Ovary (tissue), 9 donors: Measurements from ENCODE around the gene OCSTAMP. TPM values are rescaled to one million over a fixed set of nuclear protein-coding genes. Genes with fewer than 3 reads are reported as not detected.

Source experiments
- DNase-seq, 5 donors: peaks; one replicate each; pipeline ENCODE4 v3.0.0-alpha.2; 2019 to 2020
- H3K27ac ChIP-seq, 2 donors: fragments of 200-600 bp; one replicate each; pipeline versions ENCODE4 v1.5.1 to v1.8.0; 2019 to 2022
- H3K27me3 ChIP-seq: fragments of 200-600 bp; one replicate; pipeline ENCODE4 v1.8.0; 2022
- H3K36me3 ChIP-seq: fragments of 200-600 bp; sonication (generic); one replicate; pipeline ENCODE4 v1.5.1; 2019
- H3K4me1 ChIP-seq: one replicate; pipeline ENCODE4 v1.8.1; 2013; ENCODE audit warnings: mild to moderate bottlenecking, moderate library complexity; ENCODE audit not compliant: insufficient read depth
- H3K4me3 ChIP-seq: fragments of 200-600 bp; sonication (generic); one replicate; pipeline ENCODE4 v1.5.1; 2017
- H3K9me3 ChIP-seq, 2 donors: fragments of 200-600 bp in 1 of 2; sonication (generic) in 1 of 2; one replicate each; pipeline versions ENCODE4 v1.5.1 to v1.8.1; 2013 to 2019; ENCODE audit warnings: mild to moderate bottlenecking in 1 of 2, moderate library complexity in 1 of 2
- EP300 ChIP-seq: sonication (generic); formaldehyde crosslinking; IDR thresholded peaks from one replicate; pipeline ENCODE4 v1.6.1; 2017; ENCODE audit warnings: antibody characterized with exemption
- POLR2A ChIP-seq: fragments of 450-650 bp; IDR thresholded peaks from one replicate; pipeline ENCODE4 v1.6.1; 2017; ENCODE audit warnings: antibody characterized with exemption, mild to moderate bottlenecking, moderate library complexity
- WGBS, 3 donors: extraction: QIAGEN DNeasy Blood & Tissue Kit in 1 of 3; methylation state at CpG; one replicate each; pipeline versions ENCODE4 v1.1.5 to v1.1.7; 2013 to 2017; 5-methylcytosine and 5-hydroxymethylcytosine counted together
- intact Hi-C, 4 donors: fragments of 100-400 bp; cut with DNase I; formaldehyde crosslinking; loops; one replicate each; pipeline versions ENCODE4 v1.11.0 to v1.15.1; 2022 to 2023
- polyA plus RNA-seq, 2 donors: library from polyadenylated mRNA; stranded (reverse); fragments of 200-250 nt in 1 of 2; fragments of 350-450 nt in 1 of 2; fragmentation: Illumina TruSeq in 1 of 2; extraction: RNeasy Lipid Tissue Mini Kit (QIAGEN cat#74804) in 1 of 2; gene quantifications; one replicate each; pipeline ENCODE4 v1.2.3, GENCODE V29; 2013 to 2014
- total RNA-seq, 7 donors: library from RNA; depleted of rRNA in 2 of 7; stranded (reverse); fragments of >200 nt in 2 of 7; fragmentation: NEBNext Ultra II Directional in 3 of 7; extraction: Animal tissue kit (Norgen Biotek cat#: 25700) in 3 of 7; gene quantifications; one replicate each; pipeline versions ENCODE4 v1.1.0 to v1.2.4, GENCODE V29; 2016 to 2023
- TF ChIP-seq, protein P1 (sequence below), 3 donors: fragments of 450-650 bp in 2 of 3; fragments of 200-600 bp in 1 of 3; IDR thresholded peaks; one replicate each; pipeline versions ENCODE4 v1.5.1 to v1.8.0; 2016 to 2022; ENCODE audit warnings: antibody characterized with exemption in 3 of 3, mild to moderate bottlenecking in 1 of 3
- donor health status: DM: no; HTN: no; CAD: no; lungs with moderate emphysema.
- donor health status: DM: no; HTN: no; CAD: no.
- donor health status: Bipolar disorder and iron deficiency.
- donor health status: DM: yes; HTN: yes; CAD: no.
- donor health status: DM: no; HTN: no; CAD: no.
- donor health status: DM: yes; HTN: yes; CAD: no.

Gene OCSTAMP
- total and polyA plus RNA-seq, 9 donors: 2.0 TPM; not detected in 8

DNA sequence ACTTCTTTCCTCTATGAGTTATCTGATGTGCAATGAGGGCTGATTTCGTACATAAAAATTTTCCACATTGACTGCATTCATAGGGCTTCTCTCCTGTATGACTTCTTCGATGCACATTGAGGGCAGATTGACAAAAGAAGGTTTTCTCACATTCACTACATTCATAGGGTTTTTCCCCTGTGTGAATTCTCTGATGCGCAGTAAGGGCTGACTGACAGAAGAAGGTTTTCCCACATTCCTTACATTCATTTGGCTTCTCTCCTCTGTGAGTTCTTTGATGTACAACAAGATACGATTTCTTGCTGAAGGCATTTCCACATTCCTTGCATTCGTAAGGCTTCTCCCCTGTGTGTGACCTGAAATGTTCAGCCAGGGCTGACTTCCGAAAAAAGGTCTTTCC lies 48.5 kb downstream of the OCSTAMP start:
- H3K9me3 ChIP-seq: peaks cover 4 to 22% of the 10 kb centered on the region in 2 donors
- WGBS, 3 donors: 96 to 97% (median 97%) methylated on average over 6 of the region's 6 CpGs
- no peaks in the 10 kb centered on the region for H3K36me3 ChIP-seq
- H3K4me1 ChIP-seq: no peaks in the 10 kb centered on the region
- TF ChIP-seq EP300 (no peak), POLR2A (no peak)
- intact Hi-C loops: no loop called here
- no peak overlapping the region for H3K27ac ChIP-seq
- DNase-seq: no peak
- H3K4me3 ChIP-seq: no peak overlapping the region
- H3K27me3 ChIP-seq: no peaks in the 10 kb centered on the region

DNA sequence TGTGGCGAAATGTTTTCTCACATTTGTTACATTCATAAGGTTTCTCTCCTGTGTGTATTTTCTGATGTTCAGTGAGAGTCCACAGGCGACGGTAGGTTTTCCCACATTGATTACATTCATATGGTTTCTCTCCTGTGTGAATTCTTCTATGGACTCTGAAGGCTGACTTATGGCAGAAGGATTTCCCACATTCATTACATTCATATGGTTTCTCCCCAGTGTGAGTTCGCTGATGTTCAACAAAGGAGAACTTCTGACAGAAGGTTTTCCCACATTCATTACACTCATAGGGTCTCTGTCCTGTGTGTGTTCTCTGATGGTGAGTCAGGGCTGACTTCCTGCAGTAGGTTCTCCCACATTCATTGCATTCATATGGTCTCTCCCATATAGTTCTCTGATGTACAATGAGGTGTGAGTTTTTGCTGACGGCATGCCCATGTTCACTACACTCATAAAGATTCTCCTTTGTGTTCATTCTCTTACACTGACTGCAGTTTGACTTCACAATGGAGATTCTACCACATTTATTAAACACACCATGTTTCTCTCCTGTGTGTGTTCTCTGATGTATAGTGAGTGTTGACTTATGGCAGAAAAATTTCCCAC lies 49.0 kb downstream of the OCSTAMP start:
- intact Hi-C loops: no loop called here
- H3K27ac ChIP-seq: no peak overlapping the region
- TF ChIP-seq POLR2A (no peak), EP300 (no peak)
- TF ChIP-seq, protein P1, sequence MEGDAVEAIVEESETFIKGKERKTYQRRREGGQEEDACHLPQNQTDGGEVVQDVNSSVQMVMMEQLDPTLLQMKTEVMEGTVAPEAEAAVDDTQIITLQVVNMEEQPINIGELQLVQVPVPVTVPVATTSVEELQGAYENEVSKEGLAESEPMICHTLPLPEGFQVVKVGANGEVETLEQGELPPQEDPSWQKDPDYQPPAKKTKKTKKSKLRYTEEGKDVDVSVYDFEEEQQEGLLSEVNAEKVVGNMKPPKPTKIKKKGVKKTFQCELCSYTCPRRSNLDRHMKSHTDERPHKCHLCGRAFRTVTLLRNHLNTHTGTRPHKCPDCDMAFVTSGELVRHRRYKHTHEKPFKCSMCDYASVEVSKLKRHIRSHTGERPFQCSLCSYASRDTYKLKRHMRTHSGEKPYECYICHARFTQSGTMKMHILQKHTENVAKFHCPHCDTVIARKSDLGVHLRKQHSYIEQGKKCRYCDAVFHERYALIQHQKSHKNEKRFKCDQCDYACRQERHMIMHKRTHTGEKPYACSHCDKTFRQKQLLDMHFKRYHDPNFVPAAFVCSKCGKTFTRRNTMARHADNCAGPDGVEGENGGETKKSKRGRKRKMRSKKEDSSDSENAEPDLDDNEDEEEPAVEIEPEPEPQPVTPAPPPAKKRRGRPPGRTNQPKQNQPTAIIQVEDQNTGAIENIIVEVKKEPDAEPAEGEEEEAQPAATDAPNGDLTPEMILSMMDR (IDR thresholded peaks at IDR 0.05): no peak
- no peaks in the 10 kb centered on the region for H3K36me3 ChIP-seq
- H3K4me1 ChIP-seq: no peaks in the 10 kb centered on the region
- DNase-seq: no peak
- H3K27me3 ChIP-seq: no peaks in the 10 kb centered on the region
- no peak overlapping the region for H3K4me3 ChIP-seq
- peaks cover 4 to 22% of the 10 kb centered on the region in 2 donors for H3K9me3 ChIP-seq
- 96 to 97% (median 96%) methylated on average over 5 of the region's 5 CpGs for WGBS, 3 donors

DNA sequence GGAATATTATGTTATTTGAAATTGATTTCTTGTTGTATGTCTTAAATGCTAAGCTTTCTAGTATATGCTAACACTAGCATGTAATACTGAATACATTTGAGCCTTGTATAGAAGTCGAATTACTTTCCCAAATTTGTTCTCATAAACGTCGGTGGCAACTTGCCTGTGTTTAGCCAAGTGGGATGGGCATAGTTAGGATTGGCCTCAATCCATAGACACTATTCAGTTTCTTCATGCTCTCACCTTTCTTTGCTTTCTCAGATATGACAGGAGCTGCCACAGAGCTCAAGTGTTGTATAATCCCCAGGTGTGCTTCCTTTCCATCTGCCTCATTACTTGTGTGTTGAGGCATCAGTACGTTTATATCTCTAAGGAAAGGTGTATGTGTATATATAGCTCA lies 56.4 kb downstream of the OCSTAMP start:
- Histone ChIP-seq H3K4me1 (no peaks in the 10 kb centered on the region), H3K9me3 (no peaks in the 10 kb centered on the region), H3K4me3 (no peak overlapping the region), H3K27ac (no peak overlapping the region), H3K36me3 (no peaks in the 10 kb centered on the region), H3K27me3 (no peaks in the 10 kb centered on the region)
- no peak for DNase-seq
- WGBS, 3 donors: 83 to 89% (median 85%) methylated on average over 4 of the region's 4 CpGs
- no peak for TF ChIP-seq POLR2A
- TF ChIP-seq, protein P1 (IDR thresholded peaks at IDR 0.05): no peak
- TF ChIP-seq EP300: no peak
- intact Hi-C loops: no loop called here

DNA sequence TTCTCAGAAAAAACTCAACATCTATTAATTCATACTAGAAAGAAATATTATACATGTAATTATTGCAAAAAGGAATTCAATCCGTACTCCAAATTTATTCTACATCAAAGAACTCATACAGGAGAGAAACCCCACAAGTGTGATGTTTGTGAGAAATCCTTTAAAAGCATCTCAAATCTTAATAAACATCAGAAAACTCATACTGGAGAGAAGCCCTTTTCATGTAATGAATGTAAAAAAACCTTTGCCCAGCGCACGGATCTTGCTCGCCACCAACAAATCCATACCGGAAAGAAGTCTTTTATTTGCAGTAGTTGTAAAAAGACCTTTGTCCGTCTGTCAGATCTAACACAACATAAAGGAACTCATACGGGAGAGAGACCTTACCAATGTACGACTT lies 59.1 kb downstream of the OCSTAMP start:
- TF ChIP-seq, protein P1 (IDR thresholded peaks at IDR 0.05): no peak
- TF ChIP-seq EP300 (no peak), POLR2A (no peak)
- intact Hi-C loops: no loop called here
- Histone ChIP-seq H3K4me3 (no peak overlapping the region), H3K27ac (no peak overlapping the region), H3K27me3 (no peaks in the 10 kb centered on the region), H3K4me1 (no peaks in the 10 kb centered on the region), H3K36me3 (no peaks in the 10 kb centered on the region), H3K9me3 (no peaks in the 10 kb centered on the region)
- DNase-seq: no peak
- 91 to 93% (median 92%) methylated on average over 8 of the region's 8 CpGs for WGBS, 3 donors

Other genes with a start within 250 kb of the OCSTAMP start
- 1 to 10 TPM in 3 of 7 donors, under 1 TPM in 4; 0.18 to 1.5 (median 0.92) TPM for gene CDH22, start 242.2 kb downstream of the OCSTAMP start, total RNA-seq
- under 1 TPM; 0.10 to 0.11 TPM for gene CDH22, start 242.2 kb downstream of the OCSTAMP start, polyA plus RNA-seq
- gene ELMO2, start 144.0 kb downstream of the OCSTAMP start, total RNA-seq: 10 to 100 TPM; 20.1 to 51.7 (median 41.0) TPM
- gene ELMO2, start 144.0 kb downstream of the OCSTAMP start, polyA plus RNA-seq: 10 to 100 TPM; 19.1 to 57.6 TPM
- gene ZNF334, start 37.1 kb downstream of the OCSTAMP start, total RNA-seq: 10 to 100 TPM in 6 of 7 donors, 1 to 10 TPM in 1; 9.9 to 16.1 (median 11.3) TPM
- gene ZNF334, start 37.1 kb downstream of the OCSTAMP start, polyA plus RNA-seq: 10 to 100 TPM in 1 of 2 donors, 1 to 10 TPM in 1; 5.5 to 10.7 TPM
- gene SLC13A3, start 100.8 kb upstream of the OCSTAMP start, total RNA-seq: 1 to 10 TPM in 6 of 7 donors, under 1 TPM in 1; 0.36 to 6.1 (median 4.6) TPM
- gene SLC13A3, start 100.8 kb upstream of the OCSTAMP start, polyA plus RNA-seq: 1 to 10 TPM; 1.3 to 7.1 TPM
- 10 to 100 TPM; 11.3 to 17.3 (median 13.4) TPM for gene TP53RK, start 138.8 kb upstream of the OCSTAMP start, total RNA-seq
- gene TP53RK, start 138.8 kb upstream of the OCSTAMP start, polyA plus RNA-seq: 10 to 100 TPM in 1 of 2 donors, 1 to 10 TPM in 1; 7.7 to 17.5 TPM
- 10 to 100 TPM in 5 of 7 donors, 1 to 10 TPM in 2; 7.3 to 27.7 (median 15.1) TPM for gene SLC2A10, start 159.0 kb upstream of the OCSTAMP start, total RNA-seq
- 10 to 100 TPM; 11.0 to 18.4 TPM for gene SLC2A10, start 159.0 kb upstream of the OCSTAMP start, polyA plus RNA-seq